Ishikawa (cell line): ENCODE measurements around the gene YAP1.

Experiments used
- CEBPB ChIP-seq: IDR thresholded peaks from 2 replicates; pipeline ENCODE4 v1.6.1; 2012
- CREB1 ChIP-seq: IDR thresholded peaks from 2 replicates; pipeline ENCODE4 v1.6.1; 2012; ENCODE audit warnings: low read depth
- EP300 ChIP-seq: IDR thresholded peaks from 2 replicates; pipeline ENCODE4 v1.6.1; 2012; ENCODE audit warnings: borderline replicate concordance
- FOXM1 ChIP-seq: IDR thresholded peaks from 2 replicates; pipeline ENCODE4 v1.6.1; 2012; ENCODE audit warnings: low read depth, borderline replicate concordance
- NFIC ChIP-seq: IDR thresholded peaks from 2 replicates; pipeline ENCODE4 v1.6.1; 2012
- RAD21 ChIP-seq: IDR thresholded peaks from 2 replicates; pipeline ENCODE4 v1.6.1; 2012; ENCODE audit warnings: low read depth
- TCF12 ChIP-seq: IDR thresholded peaks from 2 replicates; pipeline ENCODE4 v1.6.1; 2012; ENCODE audit warnings: low read depth
- TEAD4 ChIP-seq: IDR thresholded peaks from 2 replicates; pipeline ENCODE4 v1.6.1; 2012
- YY1 ChIP-seq: IDR thresholded peaks from 2 replicates; pipeline ENCODE4 v1.6.1; 2012; ENCODE audit warnings: low read depth
- ZBTB7A ChIP-seq: IDR thresholded peaks from 2 replicates; pipeline ENCODE4 v1.6.1; 2012; ENCODE audit warnings: low read depth
- TF ChIP-seq, protein P1 (sequence below): IDR thresholded peaks from 2 replicates; pipeline ENCODE4 v1.6.1; 2012; ENCODE audit warnings: low read depth, mild to moderate bottlenecking
- TF ChIP-seq, protein P2 (sequence below): IDR thresholded peaks from 2 replicates; pipeline ENCODE4 v1.6.1; 2012
- TF ChIP-seq, protein P3 (sequence below): IDR thresholded peaks from 2 replicates; pipeline ENCODE4 v1.6.1; 2012

The YAP1 gene

DNA sequence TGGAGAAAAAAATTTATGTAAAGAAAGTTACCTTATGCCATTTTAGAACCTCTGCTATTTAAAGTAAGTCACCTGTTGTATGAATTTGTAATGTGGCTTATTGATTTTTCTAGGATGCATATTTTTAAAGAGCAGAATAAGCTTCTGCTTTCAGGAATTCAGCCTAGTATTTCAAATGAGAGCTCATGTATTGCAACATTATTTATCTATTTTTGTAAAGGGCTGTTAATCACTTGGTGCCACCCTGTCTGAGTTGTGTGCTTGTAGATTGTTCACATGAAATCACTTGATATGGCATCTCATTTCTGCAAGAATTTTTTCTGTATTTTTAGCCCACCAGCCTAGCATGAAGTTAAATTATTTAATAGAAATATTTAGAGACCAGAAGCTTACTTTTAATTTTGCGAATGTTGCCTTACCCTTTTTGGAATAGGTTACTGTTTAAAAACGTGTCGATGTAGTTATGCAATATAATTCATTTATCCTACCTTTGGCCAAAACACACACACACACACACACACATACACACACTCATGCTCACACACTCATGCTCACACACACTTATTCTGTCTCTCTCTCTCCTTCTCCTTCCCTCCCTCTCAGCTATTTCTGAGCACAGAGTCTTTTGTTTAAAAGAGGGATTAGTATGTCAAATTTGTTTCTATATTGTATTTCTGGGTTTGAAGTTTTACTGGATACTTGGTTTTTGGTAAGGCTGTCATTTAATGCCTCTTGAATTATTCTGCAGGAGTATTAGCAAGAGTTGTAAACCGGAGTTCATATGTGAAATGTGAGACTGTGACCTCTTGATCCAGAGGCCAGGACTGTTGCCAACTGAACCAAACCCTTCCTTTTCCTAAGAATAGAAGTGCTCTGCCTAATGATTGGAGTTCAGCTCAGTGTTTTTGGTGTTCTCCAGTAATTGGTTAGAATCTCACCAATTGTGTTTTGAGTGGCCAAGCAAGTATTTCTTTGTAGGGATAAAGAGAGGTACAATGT, 34.4 kb downstream of the YAP1 start:
- TF ChIP-seq, protein P1, sequence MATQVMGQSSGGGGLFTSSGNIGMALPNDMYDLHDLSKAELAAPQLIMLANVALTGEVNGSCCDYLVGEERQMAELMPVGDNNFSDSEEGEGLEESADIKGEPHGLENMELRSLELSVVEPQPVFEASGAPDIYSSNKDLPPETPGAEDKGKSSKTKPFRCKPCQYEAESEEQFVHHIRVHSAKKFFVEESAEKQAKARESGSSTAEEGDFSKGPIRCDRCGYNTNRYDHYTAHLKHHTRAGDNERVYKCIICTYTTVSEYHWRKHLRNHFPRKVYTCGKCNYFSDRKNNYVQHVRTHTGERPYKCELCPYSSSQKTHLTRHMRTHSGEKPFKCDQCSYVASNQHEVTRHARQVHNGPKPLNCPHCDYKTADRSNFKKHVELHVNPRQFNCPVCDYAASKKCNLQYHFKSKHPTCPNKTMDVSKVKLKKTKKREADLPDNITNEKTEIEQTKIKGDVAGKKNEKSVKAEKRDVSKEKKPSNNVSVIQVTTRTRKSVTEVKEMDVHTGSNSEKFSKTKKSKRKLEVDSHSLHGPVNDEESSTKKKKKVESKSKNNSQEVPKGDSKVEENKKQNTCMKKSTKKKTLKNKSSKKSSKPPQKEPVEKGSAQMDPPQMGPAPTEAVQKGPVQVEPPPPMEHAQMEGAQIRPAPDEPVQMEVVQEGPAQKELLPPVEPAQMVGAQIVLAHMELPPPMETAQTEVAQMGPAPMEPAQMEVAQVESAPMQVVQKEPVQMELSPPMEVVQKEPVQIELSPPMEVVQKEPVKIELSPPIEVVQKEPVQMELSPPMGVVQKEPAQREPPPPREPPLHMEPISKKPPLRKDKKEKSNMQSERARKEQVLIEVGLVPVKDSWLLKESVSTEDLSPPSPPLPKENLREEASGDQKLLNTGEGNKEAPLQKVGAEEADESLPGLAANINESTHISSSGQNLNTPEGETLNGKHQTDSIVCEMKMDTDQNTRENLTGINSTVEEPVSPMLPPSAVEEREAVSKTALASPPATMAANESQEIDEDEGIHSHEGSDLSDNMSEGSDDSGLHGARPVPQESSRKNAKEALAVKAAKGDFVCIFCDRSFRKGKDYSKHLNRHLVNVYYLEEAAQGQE: no peak
- TF ChIP-seq FOXM1 (no peak), NFIC (peak; percentile 43; the same call in 1 of the 2 replicates), CEBPB (no peak), ZBTB7A (no peak), CREB1 (no peak), EP300 (no peak)
- TF ChIP-seq, protein P2, sequence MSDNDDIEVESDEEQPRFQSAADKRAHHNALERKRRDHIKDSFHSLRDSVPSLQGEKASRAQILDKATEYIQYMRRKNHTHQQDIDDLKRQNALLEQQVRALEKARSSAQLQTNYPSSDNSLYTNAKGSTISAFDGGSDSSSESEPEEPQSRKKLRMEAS: no peak

DNA sequence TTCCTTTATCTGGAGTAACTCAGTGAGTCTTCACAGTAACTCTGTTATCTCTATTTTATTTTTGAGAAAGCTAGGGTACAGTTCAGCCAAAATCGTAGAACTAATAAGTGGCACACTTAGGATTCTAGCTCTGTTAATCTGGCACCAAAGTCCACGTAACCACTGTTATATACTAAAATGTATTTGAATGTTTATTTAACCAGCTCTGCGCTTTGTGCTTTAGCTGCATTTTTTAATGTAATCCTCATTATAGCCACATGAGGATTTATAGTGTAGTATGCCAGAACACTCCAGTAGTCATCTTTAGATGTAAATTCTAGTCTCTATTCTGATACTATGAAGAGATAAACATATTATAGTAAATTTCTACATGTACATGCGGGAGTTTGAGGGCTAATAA, 36.8 kb downstream of the YAP1 start:
- TF ChIP-seq, protein P1: no peak

DNA sequence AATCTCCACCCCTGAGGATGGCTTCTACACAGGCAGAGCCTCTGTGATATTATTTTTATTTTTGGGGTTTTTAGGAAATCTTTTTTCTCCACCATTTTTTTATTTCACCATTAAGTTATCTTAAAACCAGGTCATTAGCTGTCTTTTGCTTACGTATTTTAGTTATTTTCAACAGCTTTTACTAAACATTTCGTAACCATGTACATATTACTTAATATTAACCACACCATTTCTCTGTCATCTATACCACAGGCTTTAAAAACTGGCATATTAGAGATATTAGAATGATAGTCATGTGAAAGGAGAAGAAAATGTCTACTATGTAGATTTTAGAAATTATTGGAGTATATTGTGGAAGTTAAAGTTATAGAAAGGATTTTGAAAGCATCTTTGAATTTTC, 37.4 kb downstream of the YAP1 start:
- TF ChIP-seq, protein P2: no peak
- TF ChIP-seq CREB1 (no peak), YY1 (no peak), ZBTB7A (no peak), CEBPB (no peak), TCF12 (no peak), EP300 (no peak), TEAD4 (no peak), RAD21 (no peak), NFIC (no peak)
- TF ChIP-seq, protein P3, sequence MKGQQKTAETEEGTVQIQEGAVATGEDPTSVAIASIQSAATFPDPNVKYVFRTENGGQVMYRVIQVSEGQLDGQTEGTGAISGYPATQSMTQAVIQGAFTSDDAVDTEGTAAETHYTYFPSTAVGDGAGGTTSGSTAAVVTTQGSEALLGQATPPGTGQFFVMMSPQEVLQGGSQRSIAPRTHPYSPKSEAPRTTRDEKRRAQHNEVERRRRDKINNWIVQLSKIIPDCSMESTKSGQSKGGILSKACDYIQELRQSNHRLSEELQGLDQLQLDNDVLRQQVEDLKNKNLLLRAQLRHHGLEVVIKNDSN: no peak
- TF ChIP-seq, protein P1: no peak

DNA sequence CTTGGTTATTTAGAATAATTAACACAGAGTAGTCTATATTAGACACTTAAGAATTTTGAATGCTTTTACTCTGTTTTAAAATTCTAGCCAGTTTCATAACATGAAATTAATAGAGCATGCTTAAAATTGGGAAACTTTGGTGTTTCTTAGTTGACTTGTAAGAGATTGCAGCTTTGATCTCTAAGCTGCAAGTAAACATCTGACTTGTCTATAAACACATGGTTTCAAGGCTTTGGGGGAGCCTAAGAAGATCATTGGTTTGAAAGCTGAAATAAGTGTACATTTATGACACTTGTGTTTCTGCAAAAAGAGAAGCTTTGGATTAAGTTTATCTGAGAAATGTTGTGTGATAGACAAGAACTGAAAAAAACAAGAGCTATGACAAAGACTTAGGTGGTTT, 37.8 kb downstream of the YAP1 start:
- TF ChIP-seq CEBPB: no peak
- TF ChIP-seq TEAD4: no peak
- TF ChIP-seq, protein P1: no peak
- no peak for TF ChIP-seq YY1
- no peak for TF ChIP-seq FOXM1
